GM18511 (cell line): ENCODE measurements around the gene SLC19A2.

Experiments
- ATAC-seq: cut with Tn5 transposase; IDR thresholded peaks from one replicate; pipeline ENCODE4 v1.9.1; 2021; ENCODE audit warnings: mild to moderate bottlenecking, moderate library complexity; ENCODE audit not compliant: unreplicated experiment

Gene SLC19A2

GRCh38 chr1:169478094-169478672 is 7.6 kb downstream of the SLC19A2 start:
- ATAC-seq, result no peak

- no peak for ATAC-seq
Measured at GRCh38 chr1:169475806-169476387, 9.8 kb downstream of the SLC19A2 start.

- no peak for ATAC-seq
Measured at GRCh38 chr1:169474302-169474995, 11.3 kb downstream of the SLC19A2 start.

- ATAC-seq, result no peak
Measured at GRCh38 chr1:169473347-169473746, 12.4 kb downstream of the SLC19A2 start.

GRCh38 chr1:169472738-169473137 is 13.0 kb downstream of the SLC19A2 start:
- ATAC-seq, result no peak

- no peak for ATAC-seq
Measured at GRCh38 chr1:169468982-169469381, 16.8 kb downstream of the SLC19A2 start.

GRCh38 chr1:169466259-169467230 is 19.2 kb downstream of the SLC19A2 start:
- no peak for ATAC-seq

- ATAC-seq, result no peak
Measured at GRCh38 chr1:169465281-169465680, 20.5 kb downstream of the SLC19A2 start.

- no peak for ATAC-seq
Measured at GRCh38 chr1:169462385-169462784, 23.4 kb downstream of the SLC19A2 start.

- no peak for ATAC-seq
Measured at GRCh38 chr1:169461390-169462000, 24.2 kb downstream of the SLC19A2 start.

- no peak for ATAC-seq
Measured at GRCh38 chr1:169460191-169460833, 25.4 kb downstream of the SLC19A2 start.

- ATAC-seq, result no peak
Measured at GRCh38 chr1:169457443-169457842, 28.3 kb downstream of the SLC19A2 start.

GRCh38 chr1:169456029-169456428 is 29.7 kb downstream of the SLC19A2 start:
- ATAC-seq, result no peak

- no peak for ATAC-seq
Measured at GRCh38 chr1:169452921-169453320, 32.8 kb downstream of the SLC19A2 start.

GRCh38 chr1:169451218-169451824 is 34.4 kb downstream of the SLC19A2 start:
- no peak for ATAC-seq

GRCh38 chr1:169443923-169444322 is 41.8 kb downstream of the SLC19A2 start:
- ATAC-seq, result no peak

- ATAC-seq, result peak; percentile 98
Measured at GRCh38 chr1:169427081-169427641, 58.6 kb downstream of the SLC19A2 start, which contains the start of gene CCDC181. CCDC181 (minus strand) TSS chr1:169427474; CDS start chr1:169424927, 2,547 bp downstream.

- ATAC-seq, result no peak
Measured at GRCh38 chr1:169426174-169426705, 59.5 kb downstream of the SLC19A2 start.

- ATAC-seq, result no peak
Measured at GRCh38 chr1:169421309-169421708, 64.4 kb downstream of the SLC19A2 start.
